Fibroblast of lung (primary cell): Measurements from ENCODE around the gene IL17C. TPM values are rescaled to one million over a fixed set of nuclear protein-coding genes. Genes with fewer than 3 reads are reported as not detected.

Experiments used
- DNase-seq, 2 donors: peaks; one replicate each; pipeline versions ENCODE4 v3.0.0 to v3.0.0-alpha.2; 2010; ENCODE audit warnings: low read depth in 2 of 2
- H2AFZ ChIP-seq: 2 replicates; pipeline ENCODE4 v1.5.1; 2012; ENCODE audit warnings: low read length, control low read depth, inconsistent platforms
- H3K27ac ChIP-seq: 2 replicates; pipeline ENCODE4 v1.5.1; 2011; ENCODE audit warnings: low read length, control low read depth; ENCODE audit not compliant: insufficient read depth
- H3K27me3 ChIP-seq: 2 replicates; pipeline ENCODE4 v1.5.1; 2011; ENCODE audit warnings: mild to moderate bottlenecking, low read length; ENCODE audit not compliant: control insufficient read depth, insufficient read depth
- H3K36me3 ChIP-seq: 2 replicates; pipeline ENCODE4 v1.5.1; 2011; ENCODE audit warnings: low read length; ENCODE audit not compliant: control insufficient read depth, insufficient read depth
- H3K4me1 ChIP-seq: 2 replicates; pipeline ENCODE4 v1.5.1; 2011; ENCODE audit warnings: low read length; ENCODE audit not compliant: control insufficient read depth, insufficient read depth; ENCODE audit errors: extremely low read depth
- H3K4me2 ChIP-seq: 2 replicates; pipeline ENCODE4 v1.5.1; 2011; ENCODE audit warnings: low read length, control low read depth; ENCODE audit not compliant: insufficient read depth; ENCODE audit errors: extremely low read depth
- H3K4me3 ChIP-seq, 4 experiments: fragments of 200-600 bp in 1 of 4; sonication (generic) in 1 of 4; replicated peaks in 1 of 4; 2 replicates each; pipeline ENCODE4 v1.5.1; 2011 to 2016; ENCODE audit warnings: low read length in 4 of 4, low read depth in 3 of 4, mild to moderate bottlenecking in 3 of 4, control low read depth in 2 of 4, inconsistent platforms in 1 of 4, mixed read lengths in 1 of 4; ENCODE audit not compliant: insufficient read depth in 1 of 4; ENCODE audit errors: control extremely low read depth in 1 of 4
- H3K79me2 ChIP-seq: 2 replicates; pipeline ENCODE4 v1.5.1; 2012; ENCODE audit warnings: mild to moderate bottlenecking, low read length, inconsistent platforms; ENCODE audit not compliant: control insufficient read depth, insufficient read depth
- H3K9ac ChIP-seq: 2 replicates; pipeline ENCODE4 v1.5.1; 2011; ENCODE audit warnings: mild to moderate bottlenecking, low read length, control low read depth; ENCODE audit not compliant: insufficient read depth
- H3K9me3 ChIP-seq: 2 replicates; pipeline ENCODE4 v1.5.1; 2012; ENCODE audit warnings: low read depth, low read length; ENCODE audit not compliant: control insufficient read depth, insufficient read depth
- H4K20me1 ChIP-seq: 2 replicates; pipeline ENCODE4 v1.5.1; 2011; ENCODE audit warnings: low read length; ENCODE audit not compliant: control insufficient read depth, insufficient read depth; ENCODE audit errors: extremely low read depth
- EZH2 ChIP-seq: IDR thresholded peaks from 2 replicates; pipeline ENCODE4 v1.5.1; 2012; ENCODE audit warnings: low read length, control low read depth, mild to moderate bottlenecking; ENCODE audit errors: missing control alignments
- polyA minus RNA-seq: library from RNA; depleted of rRNA, polyadenylated mRNA; stranded (reverse); fragments of >200 nt; gene quantifications from 2 replicates; pipeline ENCODE4 v1.2.3, GENCODE V29; 2011; ENCODE audit warnings: low replicate concordance
- polyA plus RNA-seq, 2 donors: library from polyadenylated mRNA; depleted of rRNA in 1 of 2; stranded (reverse) in 1 of 2; unstranded in 1 of 2; fragments of >200 nt; gene quantifications; 2 replicates each; pipeline ENCODE4 v1.2.1, GENCODE V29; 2011 to 2012; ENCODE audit warnings: missing spikeins in 1 of 2
- total RNA-seq: library from RNA; depleted of rRNA; stranded (reverse); fragments of >200 nt; gene quantifications from 2 replicates; pipeline ENCODE4 v1.2.1, GENCODE V29; 2014
- TF ChIP-seq, protein P1 (sequence below), 2 donors: IDR thresholded peaks in 1 of 2; conservative IDR thresholded peaks in 1 of 2; 1 replicate in 1 of 2; 2 replicates in 1 of 2; pipeline ENCODE4 v1.5.1; 2011 to 2012; ENCODE audit warnings: low read length in 2 of 2, control low read depth in 1 of 2, inconsistent platforms in 1 of 2, low read depth in 1 of 2, mild to moderate bottlenecking in 1 of 2

Gene IL17C
- total RNA-seq (not detected in 2 replicates), polyA plus RNA-seq (not detected in 2 replicates), polyA minus RNA-seq (not detected in 2 replicates)
- not detected in 2 replicates for polyA plus RNA-seq (2012)

GRCh38 chr16:88638323-88639230 is at the start of gene IL17C:
TSS of gene IL17C (plus strand) at chr16:88638572. CDS start at chr16:88638642, 70 bp downstream.
- no peaks in the 10 kb centered on the region for H3K9me3 ChIP-seq

DNA sequence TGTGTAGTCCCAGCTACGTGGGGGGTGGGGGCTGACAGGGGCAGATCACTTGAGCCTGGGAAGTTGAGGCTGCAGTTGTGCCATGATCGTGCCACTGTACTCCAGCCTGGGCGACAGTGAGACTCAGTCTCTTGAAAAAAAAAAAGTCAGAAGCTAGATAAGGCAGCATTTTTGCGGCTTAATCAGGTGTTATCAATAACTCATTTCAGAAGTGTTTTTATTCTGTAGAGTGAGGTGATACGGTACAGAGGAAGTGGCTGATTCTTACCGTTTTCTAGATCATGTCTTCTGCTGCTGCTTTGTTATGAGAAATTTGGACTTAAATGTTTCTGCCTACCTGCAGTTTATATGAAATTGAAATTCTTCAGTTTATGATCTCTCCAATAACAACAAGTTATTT is 49.6 kb upstream of the IL17C start:
- no peak for TF ChIP-seq EZH2
- TF ChIP-seq, protein P1, sequence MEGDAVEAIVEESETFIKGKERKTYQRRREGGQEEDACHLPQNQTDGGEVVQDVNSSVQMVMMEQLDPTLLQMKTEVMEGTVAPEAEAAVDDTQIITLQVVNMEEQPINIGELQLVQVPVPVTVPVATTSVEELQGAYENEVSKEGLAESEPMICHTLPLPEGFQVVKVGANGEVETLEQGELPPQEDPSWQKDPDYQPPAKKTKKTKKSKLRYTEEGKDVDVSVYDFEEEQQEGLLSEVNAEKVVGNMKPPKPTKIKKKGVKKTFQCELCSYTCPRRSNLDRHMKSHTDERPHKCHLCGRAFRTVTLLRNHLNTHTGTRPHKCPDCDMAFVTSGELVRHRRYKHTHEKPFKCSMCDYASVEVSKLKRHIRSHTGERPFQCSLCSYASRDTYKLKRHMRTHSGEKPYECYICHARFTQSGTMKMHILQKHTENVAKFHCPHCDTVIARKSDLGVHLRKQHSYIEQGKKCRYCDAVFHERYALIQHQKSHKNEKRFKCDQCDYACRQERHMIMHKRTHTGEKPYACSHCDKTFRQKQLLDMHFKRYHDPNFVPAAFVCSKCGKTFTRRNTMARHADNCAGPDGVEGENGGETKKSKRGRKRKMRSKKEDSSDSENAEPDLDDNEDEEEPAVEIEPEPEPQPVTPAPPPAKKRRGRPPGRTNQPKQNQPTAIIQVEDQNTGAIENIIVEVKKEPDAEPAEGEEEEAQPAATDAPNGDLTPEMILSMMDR (conservative IDR thresholded peaks at IDR 0.05 in 1 of 2, IDR thresholded peaks at IDR 0.05 in 1 of 2; ENCODE audit: low read depth in 1 of 2, low read length in 2 of 2): no peak

More at GRCh38 chr16:88638323-88639230, at the start of gene IL17C:
- TF ChIP-seq, protein P1 (conservative IDR thresholded peaks at IDR 0.05 in 1 of 2, IDR thresholded peaks at IDR 0.05 in 1 of 2; ENCODE audit: low read depth in 1 of 2, low read length in 2 of 2): no peak
- no peak for TF ChIP-seq EZH2
- DNase-seq: no peak
- Histone ChIP-seq H3K79me2 (no peaks in the 10 kb centered on the region), H3K4me1 (peaks cover 2% of the 10 kb centered on the region), H4K20me1 (no peaks in the 10 kb centered on the region), H3K4me3 (no peak within 1 kb of the TSS), H3K27me3 (peaks cover 22% of the 10 kb centered on the region), H2AFZ (no peak within 1 kb of the TSS), H3K9ac (no peak within 1 kb of the TSS), H3K27ac (no peak within 1 kb of the TSS), H3K36me3 (no peaks in the 10 kb centered on the region), H3K4me2 (no peak within 1 kb of the TSS)

DNA sequence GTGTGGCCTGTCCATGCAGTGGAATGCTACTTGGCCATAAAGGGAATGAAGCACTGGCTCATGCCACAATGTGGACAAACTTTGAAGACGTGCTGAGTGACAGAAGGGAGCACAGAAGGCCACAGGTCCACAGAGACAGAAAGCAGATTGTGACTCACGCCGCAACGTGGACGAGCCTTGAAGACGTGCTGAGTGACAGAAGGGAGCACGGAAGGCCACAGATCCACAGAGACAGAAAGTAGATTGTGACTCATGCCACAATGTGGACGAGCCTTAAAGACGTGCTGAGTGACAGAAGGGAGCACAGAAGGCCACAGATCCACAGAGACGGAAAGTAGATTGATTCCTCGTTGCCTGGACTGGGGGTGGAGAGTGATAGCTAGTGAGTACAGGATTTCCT is 48.9 kb upstream of the IL17C start:
- no peaks in the 10 kb centered on the region for H4K20me1 ChIP-seq
- H3K4me2 ChIP-seq: no peak overlapping the region
- no peaks in the 10 kb centered on the region for H3K4me1 ChIP-seq
- no peak overlapping the region for H3K9ac ChIP-seq
- no peak for TF ChIP-seq EZH2
- TF ChIP-seq, protein P1 (conservative IDR thresholded peaks at IDR 0.05 in 1 of 2, IDR thresholded peaks at IDR 0.05 in 1 of 2; ENCODE audit: low read depth in 1 of 2, low read length in 2 of 2): no peak
- H3K9me3 ChIP-seq: no peaks in the 10 kb centered on the region
- H3K27ac ChIP-seq: no peak overlapping the region
- DNase-seq: no peak
- H3K27me3 ChIP-seq: no peaks in the 10 kb centered on the region
- no peak overlapping the region for H2AFZ ChIP-seq
- H3K36me3 ChIP-seq: peaks cover 16% of the 10 kb centered on the region
- no peak overlapping the region for H3K4me3 ChIP-seq
- peaks cover 10% of the 10 kb centered on the region for H3K79me2 ChIP-seq

More for the DNA sequence above, 49.6 kb upstream of the IL17C start:
- no peaks in the 10 kb centered on the region for H3K9me3 ChIP-seq
- no peak overlapping the region for H3K9ac ChIP-seq
- H3K4me1 ChIP-seq: no peaks in the 10 kb centered on the region
- DNase-seq: no peak
- no peak overlapping the region for H2AFZ ChIP-seq
- H3K36me3 ChIP-seq: peaks cover 16% of the 10 kb centered on the region
- peaks cover 11% of the 10 kb centered on the region for H3K79me2 ChIP-seq
- no peaks in the 10 kb centered on the region for H3K27me3 ChIP-seq
- no peak overlapping the region for H3K4me2 ChIP-seq
- H3K4me3 ChIP-seq: no peak overlapping the region
- H3K27ac ChIP-seq: no peak overlapping the region
- H4K20me1 ChIP-seq: no peaks in the 10 kb centered on the region
